Heart right ventricle (tissue), 16 donors: ENCODE results near the gene C16orf86. TPM values are rescaled to one million over a fixed set of nuclear protein-coding genes. Genes with fewer than 3 reads are reported as not detected.

Experiments used
- ATAC-seq, 8 donors: fragments of 200-7000 bp; cut with Tn5 transposase; one replicate each; pipeline ENCODE4 v1.9.1; 2020; ENCODE audit warnings: mild to moderate bottlenecking in 8 of 8, moderate library complexity in 8 of 8, moderate number of reproducible peaks in 1 of 8
- DNase-seq, 2 donors: peaks; one replicate each; pipeline ENCODE4 v3.0.0-alpha.2; 2020
- H3K27ac ChIP-seq, 10 donors: fragments of 200-600 bp; sonication (generic) in 2 of 10; one replicate each; pipeline versions ENCODE4 v1.5.0 to v1.8.0; 2020 to 2022; ENCODE audit warnings: mild to moderate bottlenecking in 3 of 10
- H3K27me3 ChIP-seq, 7 donors: fragments of 200-600 bp; one replicate each; pipeline ENCODE4 v1.8.0; 2021 to 2022; ENCODE audit warnings: mild to moderate bottlenecking in 2 of 7
- H3K36me3 ChIP-seq, 9 donors: fragments of 200-600 bp; sonication (generic) in 1 of 9; one replicate each; pipeline versions ENCODE4 v1.5.0 to v1.8.0; 2020 to 2022; ENCODE audit warnings: mild to moderate bottlenecking in 2 of 9
- H3K4me1 ChIP-seq, 9 donors: fragments of 200-600 bp; sonication (generic) in 1 of 9; one replicate each; pipeline versions ENCODE4 v1.5.0 to v1.8.0; 2020 to 2022; ENCODE audit warnings: mild to moderate bottlenecking in 4 of 9
- H3K4me3 ChIP-seq, 10 donors: fragments of 200-600 bp; sonication (generic) in 2 of 10; one replicate each; pipeline versions ENCODE4 v1.5.0 to v1.8.0; 2020 to 2022; ENCODE audit warnings: mild to moderate bottlenecking in 7 of 10, moderate library complexity in 2 of 10
- H3K9me3 ChIP-seq, 11 donors: fragments of 200-600 bp in 10 of 11; sonication (generic) in 2 of 11; one replicate each; pipeline versions ENCODE4 v1.5.0 to v1.8.0; 2013 to 2022; ENCODE audit warnings: mild to moderate bottlenecking in 2 of 11, control low read depth in 1 of 11, moderate library complexity in 1 of 11
- CTCF ChIP-seq, 9 donors: fragments of 200-600 bp; sonication (generic) in 2 of 9; IDR thresholded peaks; one replicate each; pipeline versions ENCODE4 v1.5.0 to v1.8.0; 2021 to 2022; ENCODE audit warnings: antibody characterized with exemption in 9 of 9, mild to moderate bottlenecking in 5 of 9, moderate library complexity in 1 of 9
- WGBS, 2 donors: extraction: QIAGEN DNeasy Blood & Tissue Kit; methylation state at CpG; one replicate each; pipeline ENCODE4 v1.1.7; 2013; ENCODE audit warnings: inconsistent platforms in 1 of 2; 5-methylcytosine and 5-hydroxymethylcytosine counted together
- intact Hi-C, 10 donors: fragments of 100-400 bp; cut with DNase I; formaldehyde crosslinking; loops; one replicate each; pipeline versions ENCODE4 v1.11.1 to v1.14.2; 2022
- polyA plus RNA-seq, 2 donors: library from polyadenylated mRNA; stranded (reverse); fragments of 200-250 nt; gene quantifications; one replicate each; pipeline ENCODE4 v1.2.3, GENCODE V29; 2013
- total RNA-seq, 10 donors: library from RNA; stranded (reverse); fragmentation: NEBNext Ultra II Directional in 3 of 10; extraction: Animal tissue kit (Norgen Biotek cat#: 25700) in 3 of 10; gene quantifications; one replicate each; pipeline versions ENCODE4 v1.2.1 to v1.2.4, GENCODE V29; 2021 to 2023
- donor health status: Arrhythmogenic right ventricular cardiomyopathy.
- donor health status: ischemic (EF 13 %, LVEDD 7.1; RV severe dilation, severe dysfunction).
- donor health status: healthy with polysubstance abuse.
- donor health status: DM: no; HTN: yes; CAD: no.
- donor health status: DM: no; HTN: no; CAD: no.
- donor health status: ischemic (EF 25% LVEDD 6.9; RV normal size, moderate dysfunction).
- donor health status: ischemic (EF 25% LVEDD 5.7; RV mildly dilated, moderate dysfunction).
- donor health status: healthy.
- donor health status: DM: yes; HTN: yes; CAD: no.
- donor health status: Ischemic cardiomyopathy.
- donor health status: ischemic (EF 35%, LVEDD 5.7; RV mildly dilated, moderate dysfunction).
- donor health status: nonischemic (EF 11% LVEDD 7.7; RV severe dilation, severe dysfunction).
- donor health status: DM: yes; HTN: yes; CAD: no.
- donor health status: PGD.
- donor health status: ischemic (EF 29% LVEDD 5.4; RV normal size, mild dysfunction).
- donor health status: nonischemic (EF 23%, LVEDD 6.1; RV moderate dilation, normal function).

Gene C16orf86
- total and polyA plus RNA-seq, 12 donors: 2.6 to 5.6 (median 3.9) TPM

GRCh38 chr16:67702130-67702529, 35.5 kb downstream of the C16orf86 start:
- Histone ChIP-seq H3K36me3 (peaks cover 0 to 26% (median 0%) of the 10 kb centered on the region in 9 donors), H3K27me3 (no peaks in the 10 kb centered on the region), H3K4me3 (no peak overlapping the region), H3K27ac (no peak overlapping the region), H3K4me1 (peaks cover 0 to 20% (median 11%) of the 10 kb centered on the region in 9 donors), H3K9me3 (peaks cover 0 to 11% (median 0%) of the 10 kb centered on the region in 11 donors)
- TF ChIP-seq CTCF (IDR thresholded peaks at IDR 0.05): no peak
- 94 to 96% methylated on average over 4 of the region's 4 CpGs for WGBS, 2 donors
- no peak for ATAC-seq
- DNase-seq: no peak
- intact Hi-C loops: no loop called here

GRCh38 chr16:67703626-67704025, 37.0 kb downstream of the C16orf86 start:
- no peak for DNase-seq
- no peak overlapping the region for H3K4me3 ChIP-seq
- H3K9me3 ChIP-seq: peaks cover 0 to 11% (median 0%) of the 10 kb centered on the region in 11 donors
- peaks cover 0 to 25% (median 11%) of the 10 kb centered on the region in 9 donors for H3K4me1 ChIP-seq
- intact Hi-C loops: no loop called here
- no peaks in the 10 kb centered on the region for H3K27me3 ChIP-seq
- 66 to 82% methylated on average over 2 of the region's 2 CpGs for WGBS, 2 donors
- H3K36me3 ChIP-seq: peaks cover 0 to 14% (median 0%) of the 10 kb centered on the region in 9 donors
- ATAC-seq: no peak
- H3K27ac ChIP-seq: peak overlapping the region in 4 of 10 donors; percentile 16 to 34 (median 30)
- TF ChIP-seq CTCF (IDR thresholded peaks at IDR 0.05): no peak

GRCh38 chr16:67704110-67704509, 37.5 kb downstream of the C16orf86 start:
- 93% methylated on average over 5 of the region's 5 CpGs for WGBS, 2 donors
- Histone ChIP-seq H3K27me3 (no peaks in the 10 kb centered on the region), H3K9me3 (peaks cover 0 to 8% (median 0%) of the 10 kb centered on the region in 11 donors), H3K27ac (peak overlapping the region in 1 of 10 donors; percentile 31), H3K36me3 (peaks cover 0 to 12% (median 0%) of the 10 kb centered on the region in 9 donors), H3K4me1 (peaks cover 0 to 25% (median 11%) of the 10 kb centered on the region in 9 donors), H3K4me3 (no peak overlapping the region)
- intact Hi-C loops: no loop called here
- ATAC-seq (no peak), DNase-seq (no peak)
- TF ChIP-seq CTCF (IDR thresholded peaks at IDR 0.05): no peak

GRCh38 chr16:67707210-67707609, 40.6 kb downstream of the C16orf86 start:
- H3K27me3 ChIP-seq: no peaks in the 10 kb centered on the region
- no peak overlapping the region for H3K4me3 ChIP-seq
- H3K27ac ChIP-seq: no peak overlapping the region

More at GRCh38 chr16:67707210-67707609, 40.6 kb downstream of the C16orf86 start:
- Histone ChIP-seq H3K9me3 (no peaks in the 10 kb centered on the region), H3K36me3 (peaks cover 0 to 6% (median 0%) of the 10 kb centered on the region in 9 donors), H3K4me1 (peaks cover 0 to 25% (median 11%) of the 10 kb centered on the region in 9 donors)
- no peak for TF ChIP-seq CTCF (IDR thresholded peaks at IDR 0.05)
- intact Hi-C loops: no loop called here
- no peak for DNase-seq
- 88 to 99% methylated on average over 4 of the region's 4 CpGs for WGBS, 2 donors
- no peak for ATAC-seq
